ENCODE data around the gene DVL1. TPM values are rescaled to one million over a fixed set of nuclear protein-coding genes. Genes with fewer than 3 reads are reported as not detected.

DVL1 gene
- total and polyA plus RNA-seq, 9 of the 15 experiments (the other 6 are each of a cell fraction or from before 2014, with no cell fraction given) = 0.62 to 135 (median 24.3) TPM

- TF ChIP-seq BDP1 (IDR thresholded peaks at IDR 0.05; ENCODE audit: insufficient read depth, insufficient read length) (no peak), DMBX1 (CRISPR knock-in tag; IDR thresholded peaks at IDR 0.05; ENCODE audit: borderline replicate concordance) (no peak), HCFC1 (IDR thresholded peaks at IDR 0.05; ENCODE audit: low read depth, low read length) (peak; percentile 42; the same call in 1 of the 2 replicates), PHF20 (IDR thresholded peaks at IDR 0.05; ENCODE audit: partially characterized antibody) (peak; percentile 20), ATF2 (CRISPR knock-in tag; IDR thresholded peaks at IDR 0.05) (peak; percentile 20; the same call in 1 of the 2 replicates), HMBOX1 (IDR thresholded peaks at IDR 0.05) (no peak), PATZ1 (CRISPR knock-in tag; IDR thresholded peaks at IDR 0.05; ENCODE audit: borderline replicate concordance) (no peak), FOS (IDR thresholded peaks at IDR 0.05; ENCODE audit: extremely low read depth, insufficient read length) (no peak), RFX5 (IDR thresholded peaks at IDR 0.05; ENCODE audit: low read depth, low read length) (no peak), E2F3 (CRISPR knock-in tag; IDR thresholded peaks at IDR 0.05) (peak; percentile 58; the same call in 1 of the 2 replicates), JUNB (CRISPR knock-in tag; conservative IDR thresholded peaks at IDR 0.05) (no peak), SP2 (IDR thresholded peaks at IDR 0.05; ENCODE audit: extremely low read depth, low read depth, low read length, poor library complexity, severe bottlenecking) (no peak), ZKSCAN3 (CRISPR knock-in tag; IDR thresholded peaks at IDR 0.05) (no peak), ZNF146 (CRISPR knock-in tag; IDR thresholded peaks at IDR 0.05; ENCODE audit: unreplicated experiment) (no peak), MBD2 (IDR thresholded peaks at IDR 0.05; ENCODE audit: borderline replicate concordance, low read depth) (no peak; the same call in 1 of the 2 replicates), ZBTB43 (CRISPR knock-in tag; IDR thresholded peaks at IDR 0.05) (peak; percentile 28; the same call in 1 of the 2 replicates), ZNF12 (CRISPR knock-in tag; IDR thresholded peaks at IDR 0.05) (peak; percentile 83), RAD51 (IDR thresholded peaks at IDR 0.05; ENCODE audit: borderline replicate concordance, low read depth) (no peak), EGR1 (conservative IDR thresholded peaks at IDR 0.05) (peak; percentile 70), ATF6 (CRISPR knock-in tag; IDR thresholded peaks at IDR 0.05) (no peak; the same call in 1 of the 2 replicates)
Observed at GRCh38 chr1:1307923-1308755, 41.1 kb downstream of the DVL1 start, which contains the start of the genes ACAP3 and PUSL1 (continued).
